ENCODE measurements around the gene GPC5. TPM values are rescaled to one million over a fixed set of nuclear protein-coding genes. Genes with fewer than 3 reads are reported as not detected.

Gene GPC5
- total RNA-seq, 1 experiment from 2014 or later = 0.26 TPM

DNA sequence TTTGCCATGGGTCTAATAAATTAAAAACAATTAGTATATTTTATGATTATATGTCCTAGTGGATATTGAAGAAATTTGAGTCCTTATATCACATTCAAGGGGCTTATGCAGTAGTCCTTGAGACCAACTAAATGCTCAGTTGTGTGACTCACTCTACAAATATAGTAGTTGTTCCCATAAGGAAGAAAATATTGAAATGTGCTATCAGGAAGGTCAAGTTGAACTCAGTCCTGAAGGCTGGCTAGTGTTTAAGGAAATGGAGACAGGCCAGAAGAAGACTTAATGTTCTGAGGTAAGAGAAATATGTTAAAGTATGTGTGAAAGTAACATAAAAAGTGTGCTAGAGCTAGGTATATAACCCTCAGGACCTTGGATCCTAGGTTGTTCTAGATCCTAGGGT lies 1062.1 kb downstream of the GPC5 start:
- Histone ChIP-seq H3K4me3 (ENCODE audit: low read depth in 2 of 2, low read length in 2 of 2) (no peak overlapping the region), H3K9me3 (ENCODE audit: control insufficient read depth, insufficient read depth, low read depth, low read length) (no peaks in the 10 kb centered on the region), H3K36me3 (ENCODE audit: control insufficient read depth, insufficient read depth, low read length) (no peaks in the 10 kb centered on the region), H3K4me1 (ENCODE audit: control insufficient read depth, insufficient read depth, low read length) (no peaks in the 10 kb centered on the region), H3K27ac (ENCODE audit: low read length) (no peak overlapping the region), H3K27me3 (ENCODE audit: control insufficient read depth, insufficient read depth, low read length) (no peaks in the 10 kb centered on the region)
- TF ChIP-seq TCF7L2 (IDR thresholded peaks at IDR 0.05; ENCODE audit: low read depth, low read length) = no peak
- no peak for TF ChIP-seq CTCF (IDR thresholded peaks at IDR 0.05)
- TF ChIP-seq, protein P1, sequence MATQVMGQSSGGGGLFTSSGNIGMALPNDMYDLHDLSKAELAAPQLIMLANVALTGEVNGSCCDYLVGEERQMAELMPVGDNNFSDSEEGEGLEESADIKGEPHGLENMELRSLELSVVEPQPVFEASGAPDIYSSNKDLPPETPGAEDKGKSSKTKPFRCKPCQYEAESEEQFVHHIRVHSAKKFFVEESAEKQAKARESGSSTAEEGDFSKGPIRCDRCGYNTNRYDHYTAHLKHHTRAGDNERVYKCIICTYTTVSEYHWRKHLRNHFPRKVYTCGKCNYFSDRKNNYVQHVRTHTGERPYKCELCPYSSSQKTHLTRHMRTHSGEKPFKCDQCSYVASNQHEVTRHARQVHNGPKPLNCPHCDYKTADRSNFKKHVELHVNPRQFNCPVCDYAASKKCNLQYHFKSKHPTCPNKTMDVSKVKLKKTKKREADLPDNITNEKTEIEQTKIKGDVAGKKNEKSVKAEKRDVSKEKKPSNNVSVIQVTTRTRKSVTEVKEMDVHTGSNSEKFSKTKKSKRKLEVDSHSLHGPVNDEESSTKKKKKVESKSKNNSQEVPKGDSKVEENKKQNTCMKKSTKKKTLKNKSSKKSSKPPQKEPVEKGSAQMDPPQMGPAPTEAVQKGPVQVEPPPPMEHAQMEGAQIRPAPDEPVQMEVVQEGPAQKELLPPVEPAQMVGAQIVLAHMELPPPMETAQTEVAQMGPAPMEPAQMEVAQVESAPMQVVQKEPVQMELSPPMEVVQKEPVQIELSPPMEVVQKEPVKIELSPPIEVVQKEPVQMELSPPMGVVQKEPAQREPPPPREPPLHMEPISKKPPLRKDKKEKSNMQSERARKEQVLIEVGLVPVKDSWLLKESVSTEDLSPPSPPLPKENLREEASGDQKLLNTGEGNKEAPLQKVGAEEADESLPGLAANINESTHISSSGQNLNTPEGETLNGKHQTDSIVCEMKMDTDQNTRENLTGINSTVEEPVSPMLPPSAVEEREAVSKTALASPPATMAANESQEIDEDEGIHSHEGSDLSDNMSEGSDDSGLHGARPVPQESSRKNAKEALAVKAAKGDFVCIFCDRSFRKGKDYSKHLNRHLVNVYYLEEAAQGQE (IDR thresholded peaks at IDR 0.05; ENCODE audit: insufficient read depth in 1 of 2, low read depth in 2 of 2, low read length in 1 of 2) = no peak
- TF ChIP-seq SIN3A (IDR thresholded peaks at IDR 0.05; ENCODE audit: borderline replicate concordance, insufficient read depth, low read depth, low read length) = no peak
- no peak for TF ChIP-seq POLR2AphosphoS5 (IDR thresholded peaks at IDR 0.05; ENCODE audit: low read depth, low read length)
- CTCF ChIA-PET = no interaction called here
- DNase-seq (ENCODE audit: low read depth, low spot score) (no peak), ATAC-seq (no peak)
- in situ Hi-C loops (cut with HindIII; ENCODE audit: low pct_unique_long_range_greater_than_20kb, low sequenced_read_pairs) = no loop called here
- intact Hi-C loops (cut with micrococcal nuclease; ENCODE audit: unreplicated experiment) = no loop called here
- no TSS peak for BruUV-seq (replicated peaks)
- POLR2A ChIA-PET = no interaction called here

- CTCF ChIA-PET = no interaction called here
- no peak for ATAC-seq
- in situ Hi-C loops (cut with HindIII; ENCODE audit: low pct_unique_long_range_greater_than_20kb, low sequenced_read_pairs) (no loop called here), intact Hi-C loops (cut with micrococcal nuclease; ENCODE audit: unreplicated experiment) (no loop called here)
- DNase-seq (ENCODE audit: low read depth, low spot score) = no peak
- Histone ChIP-seq H3K4me3 (ENCODE audit: low read depth in 2 of 2, low read length in 2 of 2) (no peak overlapping the region), H3K9me3 (ENCODE audit: control insufficient read depth, insufficient read depth, low read depth, low read length) (no peaks in the 10 kb centered on the region), H3K27ac (ENCODE audit: low read length) (no peak overlapping the region), H3K36me3 (ENCODE audit: control insufficient read depth, insufficient read depth, low read length) (no peaks in the 10 kb centered on the region), H3K4me1 (ENCODE audit: control insufficient read depth, insufficient read depth, low read length) (no peaks in the 10 kb centered on the region), H3K27me3 (ENCODE audit: control insufficient read depth, insufficient read depth, low read length) (no peaks in the 10 kb centered on the region)
- POLR2A ChIA-PET = no interaction called here
- no peak for TF ChIP-seq POLR2AphosphoS5 (IDR thresholded peaks at IDR 0.05; ENCODE audit: low read depth, low read length)
- TF ChIP-seq TCF7L2 (IDR thresholded peaks at IDR 0.05; ENCODE audit: low read depth, low read length) = no peak
- TF ChIP-seq SIN3A (IDR thresholded peaks at IDR 0.05; ENCODE audit: borderline replicate concordance, insufficient read depth, low read depth, low read length) = no peak
- TF ChIP-seq, protein P1 (IDR thresholded peaks at IDR 0.05; ENCODE audit: insufficient read depth in 1 of 2, low read depth in 2 of 2, low read length in 1 of 2) = no peak
- no peak for TF ChIP-seq CTCF (IDR thresholded peaks at IDR 0.05)
- BruUV-seq (replicated peaks) = no TSS peak
Measured at GRCh38 chr13:92461402-92461801, 1063.0 kb downstream of the GPC5 start.
